ENCODE measurements around the gene PTPRN2.

GRCh38 chr7:158140538-158141220, 446.9 kb downstream of the PTPRN2 start:
- TF ChIP-seq POLR2AphosphoS5 (IDR thresholded peaks at IDR 0.05): no peak
- TF ChIP-seq CTCF (IDR thresholded peaks at IDR 0.05): no peak
- no peak for TF ChIP-seq POLR2A (IDR thresholded peaks at IDR 0.05)

Data from sigmoid colon (tissue), 4 donors.